ENCODE measurements around the gene PDIA2. TPM values are rescaled to one million over a fixed set of nuclear protein-coding genes. Genes with fewer than 3 reads are reported as not detected.

The PDIA2 gene
- polyA plus RNA-seq, 4 donors: 0.10 to 46.1 (median 28.6) TPM

DNA sequence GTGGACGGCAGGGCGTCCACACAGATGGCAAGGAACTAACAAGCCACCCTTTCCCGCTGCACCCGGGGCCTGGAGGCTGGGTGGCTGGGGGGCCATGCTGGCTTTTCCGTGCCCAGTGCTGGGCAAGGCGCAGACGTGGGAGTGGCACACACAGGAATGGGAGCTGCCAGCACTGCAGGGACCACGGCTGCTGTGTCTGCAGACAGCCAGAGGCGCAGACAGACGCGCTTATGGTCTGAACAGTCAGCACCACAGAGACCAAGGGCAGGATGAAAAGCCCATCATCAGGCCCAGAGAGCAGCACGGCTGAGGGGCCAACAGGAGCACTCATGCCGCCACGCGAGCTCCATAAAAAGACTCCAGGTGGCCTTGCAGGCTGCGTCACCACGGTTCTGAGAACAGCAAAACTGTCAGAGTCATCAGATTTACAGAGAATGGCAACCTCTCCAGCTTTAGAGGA, 24.0 kb downstream of the PDIA2 start:
- Histone ChIP-seq H3K4me3 (ENCODE audit: low read depth in 1 of 3, low read length in 3 of 3) (no peak overlapping the region), H3K9me3 (ENCODE audit: control insufficient read depth in 2 of 2, insufficient read depth in 1 of 2, low read depth in 1 of 2, low read length in 1 of 2) (no peaks in the 10 kb centered on the region), H3K36me3 (ENCODE audit: control insufficient read depth in 3 of 3, insufficient read depth in 2 of 3, low read depth in 1 of 3, low read length in 3 of 3) (peaks cover 8 to 91% (median 9%) of the 10 kb centered on the region in 3 donors), H3K27ac (ENCODE audit: low read depth in 1 of 3, low read length in 2 of 3) (no peak overlapping the region), H3K27me3 (ENCODE audit: control insufficient read depth in 3 of 3, insufficient read depth in 3 of 3, low read length in 3 of 3) (no peaks in the 10 kb centered on the region), H3K4me1 (ENCODE audit: control insufficient read depth in 3 of 3, insufficient read depth in 2 of 3, low read depth in 1 of 3, low read length in 2 of 3) (no peaks in the 10 kb centered on the region)
- WGBS, 3 donors: 91% methylated on average over 17 of the region's 17 CpGs
- DNase-seq (no peak), FAIRE-seq (no peak)

DNA sequence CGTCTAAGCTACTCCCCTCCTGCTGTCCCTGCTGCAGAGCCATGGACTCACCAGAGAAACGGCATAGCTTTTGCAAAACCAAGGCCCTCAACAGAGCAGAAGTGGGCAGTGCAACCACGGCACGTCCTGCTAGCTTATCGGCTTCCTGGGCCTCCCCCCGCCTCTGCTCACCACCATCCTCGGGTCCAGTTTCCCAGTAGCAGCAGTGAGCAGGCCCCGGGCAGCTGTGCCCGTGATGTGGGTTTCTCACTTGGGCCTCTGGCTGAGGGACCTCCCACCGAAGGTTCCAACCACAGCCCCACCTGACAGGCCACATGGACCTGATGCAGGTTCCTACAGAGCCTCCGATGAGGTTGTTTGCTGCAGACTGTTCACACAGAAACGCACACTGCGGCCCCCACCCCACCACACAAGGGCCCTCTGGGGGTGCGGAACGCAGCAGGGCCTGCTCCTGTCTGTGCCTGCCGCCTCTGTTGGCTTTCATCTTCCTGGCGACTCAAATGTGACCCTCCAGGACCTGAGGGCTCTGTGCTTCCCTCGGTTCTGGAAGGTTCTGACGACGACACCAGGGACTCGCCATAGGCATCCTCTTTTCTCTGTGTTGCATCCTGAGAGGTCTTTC, 24.8 kb downstream of the PDIA2 start:
- no peaks in the 10 kb centered on the region for H3K9me3 ChIP-seq (ENCODE audit: control insufficient read depth in 2 of 2, insufficient read depth in 1 of 2, low read depth in 1 of 2, low read length in 1 of 2)
- H3K4me1 ChIP-seq (ENCODE audit: control insufficient read depth in 3 of 3, insufficient read depth in 2 of 3, low read depth in 1 of 3, low read length in 2 of 3): no peaks in the 10 kb centered on the region
- DNase-seq (no peak), FAIRE-seq (no peak)
- peaks cover 9 to 91% (median 9%) of the 10 kb centered on the region in 3 donors for H3K36me3 ChIP-seq (ENCODE audit: control insufficient read depth in 3 of 3, insufficient read depth in 2 of 3, low read depth in 1 of 3, low read length in 3 of 3)
- no peak overlapping the region for H3K27ac ChIP-seq (ENCODE audit: low read depth in 1 of 3, low read length in 2 of 3)
- no peaks in the 10 kb centered on the region for H3K27me3 ChIP-seq (ENCODE audit: control insufficient read depth in 3 of 3, insufficient read depth in 3 of 3, low read length in 3 of 3)
- H3K4me3 ChIP-seq (ENCODE audit: low read depth in 1 of 3, low read length in 3 of 3): no peak overlapping the region
- WGBS, 3 donors: 80 to 87% (median 85%) methylated on average over 20 to 21 of the region's 21 CpGs

DNA sequence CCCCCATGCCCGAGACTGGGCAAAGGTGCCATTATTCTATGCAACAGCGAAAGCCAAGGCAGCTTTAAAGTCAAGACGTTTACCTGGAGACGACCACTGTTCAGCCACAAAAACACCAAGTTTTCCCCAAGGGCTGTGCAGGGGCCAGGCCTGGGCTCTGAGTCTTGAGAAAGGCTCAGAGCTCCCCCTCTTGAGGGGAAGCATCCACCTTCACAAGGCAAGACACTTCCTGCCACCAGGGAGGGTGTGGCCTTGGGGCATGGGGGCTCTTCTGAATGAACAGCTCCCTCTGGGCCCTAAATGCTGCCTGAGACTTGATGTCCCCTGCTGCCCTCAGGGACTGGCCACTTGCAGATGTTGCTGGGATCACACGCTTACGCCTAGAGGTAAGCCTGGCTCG, 26.5 kb downstream of the PDIA2 start:
- no peak for FAIRE-seq
- Histone ChIP-seq H3K27me3 (ENCODE audit: control insufficient read depth in 3 of 3, insufficient read depth in 3 of 3, low read length in 3 of 3) (no peaks in the 10 kb centered on the region), H3K27ac (ENCODE audit: low read depth in 1 of 3, low read length in 2 of 3) (no peak overlapping the region), H3K36me3 (ENCODE audit: control insufficient read depth in 3 of 3, insufficient read depth in 2 of 3, low read depth in 1 of 3, low read length in 3 of 3) (peaks cover 9 to 92% (median 13%) of the 10 kb centered on the region in 3 donors), H3K4me1 (ENCODE audit: control insufficient read depth in 3 of 3, insufficient read depth in 2 of 3, low read depth in 1 of 3, low read length in 2 of 3) (no peaks in the 10 kb centered on the region), H3K9me3 (ENCODE audit: control insufficient read depth in 2 of 2, insufficient read depth in 1 of 2, low read depth in 1 of 2, low read length in 1 of 2) (no peaks in the 10 kb centered on the region), H3K4me3 (ENCODE audit: low read depth in 1 of 3, low read length in 3 of 3) (no peak overlapping the region)
- DNase-seq: no peak
- 73 to 84% (median 84%) methylated on average over 7 of the region's 7 CpGs for WGBS, 3 donors

DNA sequence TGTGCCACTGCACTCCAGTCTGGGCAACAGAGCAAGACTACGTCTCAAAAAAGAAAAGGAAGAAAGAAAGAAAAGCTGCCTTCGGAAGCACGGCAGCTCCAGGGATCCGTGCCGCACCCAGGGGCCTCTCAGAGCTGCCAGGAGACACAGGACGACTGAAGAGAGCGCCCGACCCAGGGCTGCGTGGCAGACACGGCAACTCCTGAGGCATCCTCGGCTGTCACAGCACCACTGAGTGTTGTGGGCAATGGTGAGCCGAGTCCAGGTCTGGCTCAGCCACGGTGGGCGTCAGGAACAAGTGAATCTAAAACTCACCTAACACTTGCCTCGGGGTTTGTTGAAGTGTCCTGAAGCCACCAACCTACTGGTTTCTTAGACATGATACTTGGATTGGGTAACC, 28.8 kb downstream of the PDIA2 start:
- DNase-seq (no peak), FAIRE-seq (no peak)
- WGBS, 3 donors: 94 to 97% (median 96%) methylated on average over 15 of the region's 15 CpGs
- Histone ChIP-seq H3K36me3 (ENCODE audit: control insufficient read depth in 3 of 3, insufficient read depth in 2 of 3, low read depth in 1 of 3, low read length in 3 of 3) (peaks cover 8 to 84% (median 13%) of the 10 kb centered on the region in 3 donors), H3K4me1 (ENCODE audit: control insufficient read depth in 3 of 3, insufficient read depth in 2 of 3, low read depth in 1 of 3, low read length in 2 of 3) (no peaks in the 10 kb centered on the region), H3K27me3 (ENCODE audit: control insufficient read depth in 3 of 3, insufficient read depth in 3 of 3, low read length in 3 of 3) (no peaks in the 10 kb centered on the region), H3K27ac (ENCODE audit: low read depth in 1 of 3, low read length in 2 of 3) (no peak overlapping the region), H3K9me3 (ENCODE audit: control insufficient read depth in 2 of 2, insufficient read depth in 1 of 2, low read depth in 1 of 2, low read length in 1 of 2) (no peaks in the 10 kb centered on the region), H3K4me3 (ENCODE audit: low read depth in 1 of 3, low read length in 3 of 3) (no peak overlapping the region)

DNA sequence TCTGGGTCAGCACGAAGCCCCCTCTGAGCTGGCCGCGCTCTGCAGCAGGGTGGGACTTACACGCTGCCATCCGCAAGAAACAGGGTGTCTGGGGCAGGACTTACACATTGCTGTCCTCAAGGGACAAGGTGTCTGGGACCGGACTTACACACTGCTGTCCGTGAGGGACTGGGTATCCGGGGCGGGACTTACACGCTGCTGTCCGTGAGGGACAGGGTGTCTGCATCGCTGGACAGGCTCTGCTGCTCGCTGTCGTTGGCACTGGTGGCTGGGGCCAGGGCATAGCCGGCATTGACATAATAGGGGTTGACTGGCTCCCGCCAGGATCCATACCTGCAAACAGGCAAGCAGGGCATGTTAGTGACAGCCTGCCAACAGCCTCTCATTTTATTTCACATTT, 31.4 kb downstream of the PDIA2 start:
- peaks cover 7 to 84% (median 9%) of the 10 kb centered on the region in 3 donors for H3K36me3 ChIP-seq (ENCODE audit: control insufficient read depth in 3 of 3, insufficient read depth in 2 of 3, low read depth in 1 of 3, low read length in 3 of 3)
- WGBS, 3 donors: 96 to 98% (median 96%) methylated on average over 16 of the region's 16 CpGs
- H3K27me3 ChIP-seq (ENCODE audit: control insufficient read depth in 3 of 3, insufficient read depth in 3 of 3, low read length in 3 of 3): no peaks in the 10 kb centered on the region
- no peak overlapping the region for H3K27ac ChIP-seq (ENCODE audit: low read depth in 1 of 3, low read length in 2 of 3)
- DNase-seq (no peak), FAIRE-seq (no peak)
- no peaks in the 10 kb centered on the region for H3K9me3 ChIP-seq (ENCODE audit: control insufficient read depth in 2 of 2, insufficient read depth in 1 of 2, low read depth in 1 of 2, low read length in 1 of 2)
- no peaks in the 10 kb centered on the region for H3K4me1 ChIP-seq (ENCODE audit: control insufficient read depth in 3 of 3, insufficient read depth in 2 of 3, low read depth in 1 of 3, low read length in 2 of 3)
- no peak overlapping the region for H3K4me3 ChIP-seq (ENCODE audit: low read depth in 1 of 3, low read length in 3 of 3)

DNA sequence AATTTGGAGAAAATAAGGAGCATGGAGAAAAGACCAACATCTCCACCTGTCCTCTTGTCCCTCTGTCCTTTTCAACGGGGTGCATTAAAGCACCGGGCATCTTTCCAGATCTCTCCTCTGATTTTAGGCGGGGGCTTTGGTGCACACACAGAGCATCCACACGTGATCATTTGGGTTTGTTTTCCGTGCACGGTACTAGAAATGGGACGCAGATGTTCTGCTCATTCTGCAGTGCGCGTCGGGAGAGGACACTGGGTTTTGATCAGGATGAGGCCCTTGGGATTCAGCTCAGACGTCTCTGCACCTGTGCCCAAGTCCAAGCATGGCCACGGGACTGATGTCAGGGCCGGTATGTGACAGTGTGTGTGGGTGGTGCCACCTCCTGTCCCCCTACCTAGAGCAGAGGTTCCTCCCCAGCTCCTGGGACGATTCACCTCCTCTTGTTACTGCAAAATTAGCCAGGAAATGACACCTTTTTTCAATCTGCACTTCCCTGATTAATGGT, 31.9 kb downstream of the PDIA2 start:
- WGBS, 3 donors: 72 to 83% (median 83%) methylated on average over 14 of the region's 14 CpGs
- no peak overlapping the region for H3K27ac ChIP-seq (ENCODE audit: low read depth in 1 of 3, low read length in 2 of 3)
- H3K4me3 ChIP-seq (ENCODE audit: low read depth in 1 of 3, low read length in 3 of 3): no peak overlapping the region
- no peaks in the 10 kb centered on the region for H3K4me1 ChIP-seq (ENCODE audit: control insufficient read depth in 3 of 3, insufficient read depth in 2 of 3, low read depth in 1 of 3, low read length in 2 of 3)
- no peaks in the 10 kb centered on the region for H3K27me3 ChIP-seq (ENCODE audit: control insufficient read depth in 3 of 3, insufficient read depth in 3 of 3, low read length in 3 of 3)
- FAIRE-seq: no peak
- DNase-seq: no peak
- H3K9me3 ChIP-seq (ENCODE audit: control insufficient read depth in 2 of 2, insufficient read depth in 1 of 2, low read depth in 1 of 2, low read length in 1 of 2): no peaks in the 10 kb centered on the region
- H3K36me3 ChIP-seq (ENCODE audit: control insufficient read depth in 3 of 3, insufficient read depth in 2 of 3, low read depth in 1 of 3, low read length in 3 of 3): peaks cover 7 to 84% (median 7%) of the 10 kb centered on the region in 3 donors

DNA sequence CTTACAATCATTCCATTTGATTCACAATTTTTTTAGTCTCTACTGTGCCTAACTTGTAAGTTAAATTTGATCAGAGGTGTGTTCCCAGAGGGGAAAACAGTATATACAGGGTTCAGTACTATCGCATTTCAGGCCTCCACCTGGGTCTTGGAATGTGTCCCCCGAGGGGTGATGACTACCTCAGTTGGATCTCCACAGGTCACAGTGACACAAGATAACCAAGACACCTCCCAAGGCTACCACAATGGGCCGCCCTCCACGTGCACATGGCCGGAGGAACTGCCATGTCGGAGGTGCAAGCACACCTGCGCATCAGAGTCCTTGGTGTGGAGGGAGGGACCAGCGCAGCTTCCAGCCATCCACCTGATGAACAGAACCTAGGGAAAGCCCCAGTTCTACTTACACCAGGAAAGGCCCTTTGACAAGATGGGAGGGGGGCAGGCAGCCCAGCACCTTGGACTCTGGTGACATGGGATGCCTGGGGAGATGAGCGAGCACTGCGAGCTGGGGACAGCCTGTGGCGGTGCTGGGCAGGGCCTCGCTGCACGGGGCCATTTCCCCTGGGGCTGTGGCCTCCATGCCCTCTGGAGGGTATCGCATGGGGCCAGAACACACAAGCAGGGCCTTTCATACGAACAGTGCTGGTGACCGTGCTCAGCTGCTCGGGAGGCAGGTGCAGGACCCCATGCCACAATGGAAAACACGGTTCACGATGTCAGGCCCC, 33.9 kb downstream of the PDIA2 start:
- DNase-seq: no peak
- Histone ChIP-seq H3K4me1 (ENCODE audit: control insufficient read depth in 3 of 3, insufficient read depth in 2 of 3, low read depth in 1 of 3, low read length in 2 of 3) (no peaks in the 10 kb centered on the region), H3K4me3 (ENCODE audit: low read depth in 1 of 3, low read length in 3 of 3) (no peak overlapping the region), H3K27ac (ENCODE audit: low read depth in 1 of 3, low read length in 2 of 3) (no peak overlapping the region), H3K27me3 (ENCODE audit: control insufficient read depth in 3 of 3, insufficient read depth in 3 of 3, low read length in 3 of 3) (no peaks in the 10 kb centered on the region), H3K9me3 (ENCODE audit: control insufficient read depth in 2 of 2, insufficient read depth in 1 of 2, low read depth in 1 of 2, low read length in 1 of 2) (no peaks in the 10 kb centered on the region), H3K36me3 (ENCODE audit: control insufficient read depth in 3 of 3, insufficient read depth in 2 of 3, low read depth in 1 of 3, low read length in 3 of 3) (peaks cover 6 to 76% (median 7%) of the 10 kb centered on the region in 3 donors)
- no peak for FAIRE-seq
- WGBS, 3 donors: 90 to 94% (median 91%) methylated on average over 19 of the region's 19 CpGs

DNA sequence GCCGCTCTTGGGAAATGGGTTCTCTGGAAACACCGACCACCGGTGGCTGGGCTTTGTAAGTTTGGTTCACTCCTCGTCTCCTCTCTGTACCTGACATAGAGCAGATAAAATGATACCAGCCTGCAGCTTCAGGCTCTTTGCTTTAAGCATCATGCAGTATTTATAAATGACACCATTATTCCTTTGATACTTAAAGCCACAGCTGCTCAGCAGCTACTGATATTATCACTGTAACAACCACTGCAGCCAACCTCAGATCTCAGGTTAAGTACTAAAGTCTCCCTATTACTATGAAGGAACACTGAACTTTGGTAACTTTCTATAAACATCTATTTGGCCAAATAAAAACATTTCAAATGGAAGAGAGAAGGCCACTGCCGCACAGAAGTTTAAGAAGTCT, 34.6 kb downstream of the PDIA2 start:
- Histone ChIP-seq H3K36me3 (ENCODE audit: control insufficient read depth in 3 of 3, insufficient read depth in 2 of 3, low read depth in 1 of 3, low read length in 3 of 3) (peaks cover 4 to 75% (median 7%) of the 10 kb centered on the region in 3 donors), H3K27me3 (ENCODE audit: control insufficient read depth in 3 of 3, insufficient read depth in 3 of 3, low read length in 3 of 3) (no peaks in the 10 kb centered on the region), H3K27ac (ENCODE audit: low read depth in 1 of 3, low read length in 2 of 3) (no peak overlapping the region), H3K4me1 (ENCODE audit: control insufficient read depth in 3 of 3, insufficient read depth in 2 of 3, low read depth in 1 of 3, low read length in 2 of 3) (no peaks in the 10 kb centered on the region), H3K9me3 (ENCODE audit: control insufficient read depth in 2 of 2, insufficient read depth in 1 of 2, low read depth in 1 of 2, low read length in 1 of 2) (no peaks in the 10 kb centered on the region), H3K4me3 (ENCODE audit: low read depth in 1 of 3, low read length in 3 of 3) (no peak overlapping the region)
- no peak for FAIRE-seq
- DNase-seq: no peak
- WGBS, 3 donors: 87 to 96% (median 93%) methylated on average over 5 of the region's 5 CpGs

Data from small intestine (tissue), 7 donors.